ENCODE data around the gene GALNT10.

GALNT10 gene

GRCh38 chr5:154277499-154277898 lies 87.0 kb downstream of the GALNT10 start:
- TF ChIP-seq ARNT (IDR thresholded peaks at IDR 0.05) (no peak), NFRKB (IDR thresholded peaks at IDR 0.05) (no peak), FOXA1 (IDR thresholded peaks at IDR 0.05) (no peak), LEF1 (IDR thresholded peaks at IDR 0.05; ENCODE audit: borderline replicate concordance) (no peak), FOXK2 (IDR thresholded peaks at IDR 0.05) (no peak), SP1 (IDR thresholded peaks at IDR 0.05) (no peak), CTBP1 (IDR thresholded peaks at IDR 0.05; ENCODE audit: borderline replicate concordance) (no peak), BHLHE40 (IDR thresholded peaks at IDR 0.05; ENCODE audit: borderline replicate concordance) (no peak), ZNF384 (IDR thresholded peaks at IDR 0.05) (no peak), FOXM1 (IDR thresholded peaks at IDR 0.05; ENCODE audit: borderline replicate concordance) (no peak), ELF4 (IDR thresholded peaks at IDR 0.05) (no peak), L3MBTL2 (conservative IDR thresholded peaks at IDR 0.05) (no peak), TARDBP (IDR thresholded peaks at IDR 0.05) (no peak), HDGF (IDR thresholded peaks at IDR 0.05; ENCODE audit: borderline replicate concordance) (no peak), PKNOX1 (IDR thresholded peaks at IDR 0.05) (no peak)
- ChIA-PET CTCF (no interaction called here), POLR2A (interaction anchor here (1.5 kb wide), 1 partner anchor 10 kb away, joined by 3 read pairs; no protein-coding TSS in a partner anchor)
- no peak for DNase-seq (ENCODE audit: extremely low spot score)

- ChIA-PET POLR2A (interaction anchor here (1.5 kb wide), 1 partner anchor 9 kb away, joined by 3 read pairs; no protein-coding TSS in a partner anchor), CTCF (no interaction called here)
- no peak for DNase-seq (ENCODE audit: extremely low spot score)
- TF ChIP-seq ARNT (IDR thresholded peaks at IDR 0.05) = no peak
- no peak for TF ChIP-seq ELF4 (IDR thresholded peaks at IDR 0.05)
- TF ChIP-seq PKNOX1 (IDR thresholded peaks at IDR 0.05) = no peak
- TF ChIP-seq TARDBP (IDR thresholded peaks at IDR 0.05) = no peak
- TF ChIP-seq SUZ12 (IDR thresholded peaks at IDR 0.05) = no peak
- no peak for TF ChIP-seq LEF1 (IDR thresholded peaks at IDR 0.05; ENCODE audit: borderline replicate concordance)
- no peak for TF ChIP-seq BHLHE40 (IDR thresholded peaks at IDR 0.05; ENCODE audit: borderline replicate concordance)
- no peak for TF ChIP-seq NFRKB (IDR thresholded peaks at IDR 0.05)
- TF ChIP-seq FOXK2 (IDR thresholded peaks at IDR 0.05) = no peak
- no peak for TF ChIP-seq FOXM1 (IDR thresholded peaks at IDR 0.05; ENCODE audit: borderline replicate concordance)
- TF ChIP-seq SP1 (IDR thresholded peaks at IDR 0.05) = no peak
- no peak for TF ChIP-seq HDGF (IDR thresholded peaks at IDR 0.05; ENCODE audit: borderline replicate concordance)
- TF ChIP-seq L3MBTL2 (conservative IDR thresholded peaks at IDR 0.05) = no peak
- TF ChIP-seq ZNF384 (IDR thresholded peaks at IDR 0.05) = no peak
- no peak for TF ChIP-seq FOXA1 (IDR thresholded peaks at IDR 0.05)
- TF ChIP-seq CTBP1 (IDR thresholded peaks at IDR 0.05; ENCODE audit: borderline replicate concordance) = no peak
Measured at GRCh38 chr5:154278186-154278585, 87.7 kb downstream of the GALNT10 start.

GRCh38 chr5:154278908-154279307 lies 88.4 kb downstream of the GALNT10 start:
- ChIA-PET POLR2A (no interaction called here), CTCF (no interaction called here)
- no peak for TF ChIP-seq FOXM1 (IDR thresholded peaks at IDR 0.05; ENCODE audit: borderline replicate concordance)
- TF ChIP-seq ELF4 (IDR thresholded peaks at IDR 0.05) = no peak
- no peak for TF ChIP-seq FOXA1 (IDR thresholded peaks at IDR 0.05)
- TF ChIP-seq FOXK2 (IDR thresholded peaks at IDR 0.05) = no peak
- TF ChIP-seq TARDBP (IDR thresholded peaks at IDR 0.05) = no peak
- TF ChIP-seq ZNF384 (IDR thresholded peaks at IDR 0.05) = no peak
- TF ChIP-seq L3MBTL2 (conservative IDR thresholded peaks at IDR 0.05) = no peak
- TF ChIP-seq BHLHE40 (IDR thresholded peaks at IDR 0.05; ENCODE audit: borderline replicate concordance) = no peak
- TF ChIP-seq NFRKB (IDR thresholded peaks at IDR 0.05) = no peak
- no peak for TF ChIP-seq LEF1 (IDR thresholded peaks at IDR 0.05; ENCODE audit: borderline replicate concordance)
- TF ChIP-seq ARNT (IDR thresholded peaks at IDR 0.05) = no peak
- no peak for TF ChIP-seq SP1 (IDR thresholded peaks at IDR 0.05)
- DNase-seq (ENCODE audit: extremely low spot score) = no peak

- CTCF ChIA-PET = no interaction called here
Measured at GRCh38 chr5:154284433-154284832, 93.9 kb downstream of the GALNT10 start.

GRCh38 chr5:154285661-154286408 lies 95.3 kb downstream of the GALNT10 start:
- CTCF ChIA-PET = no interaction called here
- TF ChIP-seq NFRKB (IDR thresholded peaks at IDR 0.05) = no peak
- no peak for TF ChIP-seq ELF4 (IDR thresholded peaks at IDR 0.05)
- no peak for TF ChIP-seq PKNOX1 (IDR thresholded peaks at IDR 0.05)
- TF ChIP-seq L3MBTL2 (conservative IDR thresholded peaks at IDR 0.05) = no peak
- TF ChIP-seq ARNT (IDR thresholded peaks at IDR 0.05) = no peak
- no peak for TF ChIP-seq TARDBP (IDR thresholded peaks at IDR 0.05)
- no peak for TF ChIP-seq FOXM1 (IDR thresholded peaks at IDR 0.05; ENCODE audit: borderline replicate concordance)
- TF ChIP-seq SP1 (IDR thresholded peaks at IDR 0.05) = no peak
- TF ChIP-seq BHLHE40 (IDR thresholded peaks at IDR 0.05; ENCODE audit: borderline replicate concordance) = no peak
- TF ChIP-seq HDGF (IDR thresholded peaks at IDR 0.05; ENCODE audit: borderline replicate concordance) = no peak
- TF ChIP-seq CTBP1 (IDR thresholded peaks at IDR 0.05; ENCODE audit: borderline replicate concordance) = no peak
- no peak for TF ChIP-seq LEF1 (IDR thresholded peaks at IDR 0.05; ENCODE audit: borderline replicate concordance)
- TF ChIP-seq SUZ12 (IDR thresholded peaks at IDR 0.05) = no peak
- no peak for TF ChIP-seq ZNF384 (IDR thresholded peaks at IDR 0.05)
- TF ChIP-seq FOXK2 (IDR thresholded peaks at IDR 0.05) = no peak
- TF ChIP-seq FOXA1 (IDR thresholded peaks at IDR 0.05) = no peak
- POLR2A ChIA-PET = no interaction called here
- no peak for DNase-seq (ENCODE audit: extremely low spot score)

More at GRCh38 chr5:154284433-154284832, 93.9 kb downstream of the GALNT10 start:
- POLR2A ChIA-PET = no interaction called here
- DNase-seq (ENCODE audit: extremely low spot score) = no peak
- TF ChIP-seq ELF4 (IDR thresholded peaks at IDR 0.05) (no peak), ZNF384 (IDR thresholded peaks at IDR 0.05) (no peak), ARNT (IDR thresholded peaks at IDR 0.05) (no peak), LEF1 (IDR thresholded peaks at IDR 0.05; ENCODE audit: borderline replicate concordance) (no peak), SP1 (IDR thresholded peaks at IDR 0.05) (no peak), NFRKB (IDR thresholded peaks at IDR 0.05) (no peak), PKNOX1 (IDR thresholded peaks at IDR 0.05) (no peak), CTBP1 (IDR thresholded peaks at IDR 0.05; ENCODE audit: borderline replicate concordance) (no peak), FOXK2 (IDR thresholded peaks at IDR 0.05) (no peak), L3MBTL2 (conservative IDR thresholded peaks at IDR 0.05) (no peak), FOXM1 (IDR thresholded peaks at IDR 0.05; ENCODE audit: borderline replicate concordance) (no peak), FOXA1 (IDR thresholded peaks at IDR 0.05) (no peak), SUZ12 (IDR thresholded peaks at IDR 0.05) (no peak)
